A204.1 (cell line): ENCODE measurements around the gene ADGRF4.
"Not testable (repeated sequence)": the region's sequence is repeated elsewhere in the genome, so short reads cannot be mapped to it uniquely, and the experiment has no call there.

ENCODE experiments used
- FAIRE-seq: peaks from 2 replicates; lab custom pipeline; 2012; peaks lifted over from hg19 to GRCh38; lab: Jason Lieb, UNC

ADGRF4 gene

GRCh38 chr6:47734831-47735481 lies 36.6 kb downstream of the ADGRF4 start:
- no peak for FAIRE-seq

DNA sequence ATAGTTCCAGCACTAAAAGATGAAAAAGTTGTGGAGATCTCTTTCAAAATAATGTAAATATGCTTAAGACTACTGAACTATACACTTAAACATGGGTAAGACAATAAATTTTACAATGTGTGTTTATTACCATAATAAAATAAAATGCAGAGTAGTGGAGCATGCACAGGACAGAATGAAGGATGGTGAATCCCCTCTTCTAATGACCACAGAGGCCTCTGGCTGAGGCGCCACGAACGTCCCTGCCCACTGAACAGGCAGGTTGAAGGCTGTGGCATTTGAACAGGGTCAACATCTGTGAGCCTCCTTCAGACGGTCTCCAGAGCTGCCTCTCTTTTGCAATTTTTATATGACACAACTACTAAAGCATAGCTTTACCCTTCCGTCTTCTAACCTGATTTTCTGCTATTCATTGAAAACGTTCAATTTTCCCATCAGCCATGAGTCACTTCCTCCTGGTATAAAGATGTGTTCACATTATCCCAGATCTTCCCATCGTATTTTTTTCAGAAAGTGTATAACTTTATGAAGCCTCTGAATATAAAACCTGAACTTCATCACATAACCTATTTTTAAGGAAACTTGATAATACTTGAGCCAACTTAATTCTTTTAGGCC lies 37.8 kb downstream of the ADGRF4 start:
- no peak for FAIRE-seq

DNA sequence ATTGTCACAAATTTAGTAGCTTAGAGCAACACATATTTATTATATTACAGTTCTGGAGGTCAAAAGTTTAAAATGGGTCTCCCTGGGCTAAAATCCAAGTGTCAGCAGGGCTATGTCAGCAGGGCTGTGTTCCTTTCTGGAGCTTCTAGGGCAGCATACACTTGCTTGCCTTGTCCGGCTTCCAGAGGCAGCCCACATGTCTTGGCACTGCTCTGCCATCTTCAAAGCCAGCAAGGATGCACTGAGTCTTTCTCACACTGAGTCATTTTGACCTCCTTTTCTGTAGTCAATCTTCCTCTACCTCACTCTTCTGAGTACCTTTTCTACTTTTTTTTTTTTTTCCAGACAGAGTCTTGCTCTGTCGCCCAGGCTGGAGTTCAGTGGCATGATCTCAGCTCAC lies 39.0 kb downstream of the ADGRF4 start:
- FAIRE-seq: no peak

DNA sequence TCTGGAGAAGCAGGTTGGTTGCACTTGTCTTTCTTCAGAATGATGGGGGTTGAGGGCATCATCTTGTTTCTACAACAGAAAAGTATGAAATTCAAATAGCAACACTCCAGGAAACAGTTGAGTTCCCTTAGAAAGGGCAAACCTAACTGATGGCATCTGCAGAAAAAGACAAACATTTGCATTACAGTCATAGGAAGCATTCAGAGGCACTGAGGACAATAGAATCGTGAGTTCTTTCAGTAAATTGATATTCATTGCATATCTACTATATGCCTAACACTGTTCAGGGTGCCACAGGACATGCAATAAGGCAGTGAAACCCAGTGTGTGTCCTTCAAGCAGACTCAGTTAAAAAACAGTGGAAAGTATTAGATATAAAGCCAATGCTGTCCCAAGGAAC lies 42.3 kb downstream of the ADGRF4 start:
- FAIRE-seq: no peak

- FAIRE-seq: no peak
These were observed 43.4 kb downstream of the ADGRF4 start for GRCh38 chr6:47741807-47742206.

DNA sequence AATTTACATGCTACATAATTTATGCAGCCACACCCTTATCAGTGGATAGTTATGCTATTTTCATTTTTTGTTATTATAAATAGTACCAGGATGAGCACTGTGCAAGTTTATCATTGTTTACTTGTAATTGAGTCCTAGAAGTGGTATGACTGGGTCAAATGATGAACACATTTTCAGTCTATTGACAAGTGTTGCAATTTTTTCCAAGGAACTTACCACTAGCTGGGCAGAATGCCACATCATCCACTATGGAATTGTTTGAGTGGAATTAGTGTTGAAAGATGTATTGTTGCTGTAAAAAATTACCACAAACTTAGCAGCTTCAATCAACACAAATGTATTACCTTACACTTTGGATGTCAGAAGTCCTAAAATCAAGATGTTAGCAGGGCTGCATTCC lies 45.4 kb downstream of the ADGRF4 start:
- FAIRE-seq: no peak

- not testable (repeated sequence) for FAIRE-seq
These were observed 46.9 kb downstream of the ADGRF4 start for GRCh38 chr6:47745269-47745668.

DNA sequence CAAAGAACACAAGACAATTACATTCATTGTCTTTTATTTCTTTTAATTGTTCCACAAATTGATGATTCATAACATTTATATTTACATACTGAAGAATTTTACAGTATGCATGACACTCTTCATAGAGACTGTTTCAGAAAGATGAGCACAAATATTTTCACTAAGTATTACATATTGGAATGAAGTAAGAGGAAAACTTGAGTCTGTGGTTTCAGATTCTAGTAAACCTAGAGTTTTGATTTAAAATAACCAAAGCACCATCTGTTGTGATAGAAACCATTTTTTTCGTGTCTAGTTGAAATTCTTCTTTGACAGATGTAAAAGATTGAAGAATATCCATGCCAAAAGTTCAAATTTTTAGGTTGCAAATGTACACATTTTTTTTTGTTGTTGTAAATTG lies 51.4 kb downstream of the ADGRF4 start:
- FAIRE-seq: no peak

- no peak for FAIRE-seq
These were observed 54.4 kb downstream of the ADGRF4 start for GRCh38 chr6:47752801-47753200.

DNA sequence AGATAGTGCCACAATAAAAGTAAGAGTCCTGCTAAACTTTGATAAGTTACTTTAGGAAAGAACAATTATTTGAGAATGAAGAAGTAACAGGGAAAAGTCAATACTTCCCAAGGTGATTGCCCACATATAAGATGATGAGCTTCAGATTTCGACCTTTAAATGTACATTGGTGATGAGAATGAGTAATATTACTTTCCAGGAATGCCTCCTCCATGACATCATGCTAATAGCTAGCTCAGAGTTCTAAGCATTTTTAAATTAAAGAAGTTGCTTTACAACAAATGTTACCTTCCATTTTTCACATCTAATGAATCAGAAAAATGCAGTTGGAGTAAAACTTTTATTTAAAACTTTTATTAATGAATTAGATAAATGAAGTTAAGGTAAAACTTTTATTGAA lies 61.0 kb downstream of the ADGRF4 start:
- no peak for FAIRE-seq

DNA sequence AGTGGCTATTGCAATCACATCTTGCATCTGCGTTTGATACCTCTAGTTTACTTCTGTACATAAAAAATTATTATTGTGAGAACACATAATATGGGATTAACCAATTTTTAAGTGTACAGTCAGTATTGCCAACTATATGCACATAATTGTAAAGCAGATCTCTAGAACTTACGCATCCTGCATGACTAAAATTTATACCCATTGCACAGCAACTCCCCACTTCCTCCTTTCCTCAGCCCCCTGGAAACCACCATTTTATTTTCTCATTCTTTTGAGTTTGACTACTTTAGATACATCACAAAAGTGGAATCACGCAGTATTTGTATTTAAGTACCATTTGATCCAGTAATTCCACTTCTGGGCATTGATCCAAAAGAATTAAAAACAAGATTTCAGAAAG lies 64.1 kb downstream of the ADGRF4 start:
- no peak for FAIRE-seq

- no peak for FAIRE-seq
These were observed 68.1 kb downstream of the ADGRF4 start for GRCh38 chr6:47766445-47766844.

DNA sequence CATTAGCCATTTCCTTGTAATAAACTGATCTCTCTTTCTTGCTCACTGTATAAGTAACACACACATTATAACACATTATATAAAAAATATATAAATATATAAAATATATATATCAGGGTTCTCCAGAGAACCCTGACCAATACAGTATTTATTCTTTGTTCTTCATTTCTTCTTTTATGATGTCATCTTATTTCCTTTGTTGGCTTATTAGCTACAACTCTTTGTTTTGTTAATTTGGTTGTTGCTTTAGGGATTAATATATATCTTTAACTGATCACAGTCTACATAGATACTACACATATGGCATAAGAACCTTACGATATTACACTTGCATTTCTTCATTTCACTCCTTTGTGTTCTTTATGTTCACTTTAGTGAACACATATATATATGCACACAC lies 68.7 kb downstream of the ADGRF4 start:
- FAIRE-seq: peak; percentile 11

DNA sequence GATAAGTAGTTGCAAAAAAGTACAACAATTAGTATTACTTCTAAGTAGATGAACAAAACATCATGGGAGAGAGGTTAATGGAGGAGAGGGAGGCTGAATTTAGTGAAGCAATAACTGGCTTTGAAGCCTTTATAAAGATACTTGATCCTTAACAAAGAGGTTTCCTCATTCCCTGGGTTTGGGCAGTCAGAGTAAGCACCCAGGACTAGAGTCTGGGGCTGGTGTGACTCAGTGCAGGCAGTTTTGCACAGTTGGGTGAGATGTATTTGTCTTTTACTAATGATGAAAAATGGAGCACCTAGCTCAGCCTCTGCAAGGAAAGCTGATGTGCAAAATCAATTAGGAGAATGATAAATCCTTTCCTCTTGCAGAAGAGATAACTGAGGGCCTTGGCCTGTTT lies 71.6 kb downstream of the ADGRF4 start:
- no peak for FAIRE-seq
